Panc1 (cell line): ENCODE results near the gene KIAA1671. TPM values are rescaled to one million over a fixed set of nuclear protein-coding genes. Genes with fewer than 3 reads are reported as not detected.

ENCODE experiments used
- ATAC-seq: fragments of 200-7000 bp; cut with Tn5 transposase; 2 replicates; pipeline ENCODE4 v1.9.1; 2020; ENCODE audit warnings: mild to moderate bottlenecking, moderate library complexity
- BruUV-seq: library from RNA; stranded (reverse); fragments of 400-500 nt; replicated peaks from 2 replicates; lab custom pipeline; 2021; lab: Mats Ljungman, UMichigan
- CTCF ChIA-PET: fragments of 300-600 bp; sonication (Branson Sonifier 250); formaldehyde crosslinking; loops from one replicate; lab custom pipeline; 2022; ENCODE audit warnings: antibody characterized with exemption; lab: Charles Lee
- POLR2A ChIA-PET: fragments of 300-600 bp; sonication (Branson Sonifier 250); formaldehyde crosslinking; loops from one replicate; lab custom pipeline; 2022; ENCODE audit warnings: antibody characterized with exemption; lab: Charles Lee
- DNase-seq: peaks from one replicate; pipeline ENCODE4 v3.0.0-alpha.2; 2010; ENCODE audit warnings: low read depth, low spot score
- H3K27ac ChIP-seq: 2 replicates; pipeline ENCODE4 v1.5.1; 2011; ENCODE audit warnings: mild to moderate bottlenecking, low read length, inconsistent platforms
- H3K27me3 ChIP-seq: fragments of 200-500 bp; sonication (Bioruptor generic); 2 replicates; pipeline ENCODE4 v1.6.0; 2014; ENCODE audit warnings: low read length, inconsistent platforms; ENCODE audit not compliant: control insufficient read depth, insufficient read depth
- H3K36me3 ChIP-seq: fragments of 200-500 bp; sonication (Bioruptor generic); 2 replicates; pipeline ENCODE4 v1.5.1; 2014; ENCODE audit warnings: inconsistent platforms, mild to moderate bottlenecking, low read length, moderate library complexity; ENCODE audit not compliant: control insufficient read depth, insufficient read depth
- H3K4me1 ChIP-seq: 2 replicates; pipeline ENCODE4 v1.5.1; 2011; ENCODE audit warnings: inconsistent platforms, mild to moderate bottlenecking, low read length, moderate library complexity; ENCODE audit not compliant: control insufficient read depth, insufficient read depth
- H3K4me3 ChIP-seq, 2 experiments: 2 replicates each; pipeline ENCODE4 v1.5.1; 2011 to 2012; ENCODE audit warnings: low read depth in 2 of 2, low read length in 2 of 2, mild to moderate bottlenecking in 2 of 2, inconsistent platforms in 1 of 2, moderate library complexity in 1 of 2
- H3K9me3 ChIP-seq: fragments of 200-500 bp; sonication (Bioruptor generic); 2 replicates; pipeline ENCODE4 v1.5.1; 2014; ENCODE audit warnings: low read depth, mild to moderate bottlenecking, inconsistent platforms, low read length, moderate library complexity; ENCODE audit not compliant: control insufficient read depth, insufficient read depth
- POLR2AphosphoS5 ChIP-seq: IDR thresholded peaks from 2 replicates; pipeline ENCODE4 v1.6.1; 2012; ENCODE audit warnings: mild to moderate bottlenecking, low read depth, low read length, moderate library complexity
- SIN3A ChIP-seq: IDR thresholded peaks from 2 replicates; pipeline ENCODE4 v1.6.1; 2012; ENCODE audit warnings: low read depth, mild to moderate bottlenecking, low read length, moderate library complexity, borderline replicate concordance; ENCODE audit not compliant: insufficient read depth
- TCF7L2 ChIP-seq: IDR thresholded peaks from 2 replicates; pipeline ENCODE4 v1.6.1; 2011; ENCODE audit warnings: mild to moderate bottlenecking, low read depth, low read length, inconsistent platforms
- in situ Hi-C: cut with HindIII; loops from 2 replicates; pipeline ENCODE4 v1.10.0; 2016; ENCODE audit warnings: low sequenced_read_pairs, low pct_unique_long_range_greater_than_20kb
- intact Hi-C: fragments of 100-400 bp; cut with micrococcal nuclease; formaldehyde crosslinking; loops from one replicate; pipeline ENCODE4 v1.10.0; 2022; ENCODE audit not compliant: unreplicated experiment
- total RNA-seq: library from RNA; stranded (reverse); gene quantifications from one replicate; pipeline ENCODE4 v1.2.1, GENCODE V29; 2021; ENCODE audit not compliant: unreplicated experiment
- TF ChIP-seq, protein P1 (sequence below), 2 experiments: IDR thresholded peaks; 2 replicates each; pipeline ENCODE4 v1.6.1; 2011 to 2012; ENCODE audit warnings: low read depth in 2 of 2, control low read depth in 1 of 2, low read length in 1 of 2, mild to moderate bottlenecking in 1 of 2, moderate library complexity in 1 of 2; ENCODE audit not compliant: insufficient read depth in 1 of 2
- TF ChIP-seq, protein P2 (sequence below): fragments of 450-650 bp; IDR thresholded peaks from 2 replicates; pipeline ENCODE4 v1.5.1; 2017; ENCODE audit warnings: mild to moderate bottlenecking

Gene KIAA1671
- total RNA-seq, 1 experiment from 2014 or later, result 48.1 TPM

DNA sequence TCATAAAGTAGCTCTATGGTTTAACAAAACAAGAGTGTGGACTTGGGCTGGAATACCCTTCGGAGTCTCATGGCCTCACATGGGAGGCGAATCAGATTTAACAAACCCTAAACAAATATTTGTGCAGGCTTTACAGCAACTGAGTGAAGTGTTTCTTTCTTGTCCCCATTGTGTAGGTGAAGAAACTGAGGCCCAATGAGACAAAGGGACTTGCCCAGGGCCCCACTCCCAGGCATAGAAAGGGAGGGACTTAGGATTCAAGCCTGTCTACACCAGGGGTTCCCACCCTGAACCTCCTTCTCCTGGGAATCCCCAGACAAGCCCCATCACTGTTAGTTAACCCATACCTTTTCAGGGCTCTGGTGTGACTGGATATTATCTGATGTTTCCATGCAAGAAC lies 192.0 kb downstream of the KIAA1671 start:
- no peaks in the 10 kb centered on the region for H3K27me3 ChIP-seq
- BruUV-seq, result no TSS peak
- no peak for ATAC-seq

DNA sequence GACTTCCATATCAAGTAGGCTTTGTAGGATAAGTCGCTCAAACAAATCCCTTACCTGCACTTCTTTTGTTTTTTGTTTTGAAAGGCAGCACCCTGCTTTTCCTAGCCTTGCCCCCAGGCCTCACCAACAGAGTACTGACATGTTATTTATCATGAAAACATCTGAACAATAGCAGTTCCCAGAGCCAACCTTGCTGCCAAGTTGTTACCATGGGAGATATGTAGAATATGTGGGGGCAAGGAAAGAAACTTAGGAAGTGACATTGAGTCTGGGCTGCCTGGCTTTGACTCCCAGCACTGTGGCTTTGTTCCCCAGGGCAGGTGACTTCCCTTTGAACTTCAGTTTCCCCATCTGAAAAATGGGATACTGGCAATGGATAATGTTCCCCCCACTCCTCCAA lies 193.8 kb downstream of the KIAA1671 start:
- intact Hi-C loops, result no loop called here
- TF ChIP-seq, protein P1, sequence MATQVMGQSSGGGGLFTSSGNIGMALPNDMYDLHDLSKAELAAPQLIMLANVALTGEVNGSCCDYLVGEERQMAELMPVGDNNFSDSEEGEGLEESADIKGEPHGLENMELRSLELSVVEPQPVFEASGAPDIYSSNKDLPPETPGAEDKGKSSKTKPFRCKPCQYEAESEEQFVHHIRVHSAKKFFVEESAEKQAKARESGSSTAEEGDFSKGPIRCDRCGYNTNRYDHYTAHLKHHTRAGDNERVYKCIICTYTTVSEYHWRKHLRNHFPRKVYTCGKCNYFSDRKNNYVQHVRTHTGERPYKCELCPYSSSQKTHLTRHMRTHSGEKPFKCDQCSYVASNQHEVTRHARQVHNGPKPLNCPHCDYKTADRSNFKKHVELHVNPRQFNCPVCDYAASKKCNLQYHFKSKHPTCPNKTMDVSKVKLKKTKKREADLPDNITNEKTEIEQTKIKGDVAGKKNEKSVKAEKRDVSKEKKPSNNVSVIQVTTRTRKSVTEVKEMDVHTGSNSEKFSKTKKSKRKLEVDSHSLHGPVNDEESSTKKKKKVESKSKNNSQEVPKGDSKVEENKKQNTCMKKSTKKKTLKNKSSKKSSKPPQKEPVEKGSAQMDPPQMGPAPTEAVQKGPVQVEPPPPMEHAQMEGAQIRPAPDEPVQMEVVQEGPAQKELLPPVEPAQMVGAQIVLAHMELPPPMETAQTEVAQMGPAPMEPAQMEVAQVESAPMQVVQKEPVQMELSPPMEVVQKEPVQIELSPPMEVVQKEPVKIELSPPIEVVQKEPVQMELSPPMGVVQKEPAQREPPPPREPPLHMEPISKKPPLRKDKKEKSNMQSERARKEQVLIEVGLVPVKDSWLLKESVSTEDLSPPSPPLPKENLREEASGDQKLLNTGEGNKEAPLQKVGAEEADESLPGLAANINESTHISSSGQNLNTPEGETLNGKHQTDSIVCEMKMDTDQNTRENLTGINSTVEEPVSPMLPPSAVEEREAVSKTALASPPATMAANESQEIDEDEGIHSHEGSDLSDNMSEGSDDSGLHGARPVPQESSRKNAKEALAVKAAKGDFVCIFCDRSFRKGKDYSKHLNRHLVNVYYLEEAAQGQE (IDR thresholded peaks at IDR 0.05; ENCODE audit: insufficient read depth in 1 of 2, low read depth in 2 of 2, low read length in 1 of 2), result no peak
- no peak for TF ChIP-seq POLR2AphosphoS5
- no peak for TF ChIP-seq SIN3A
- no peak for TF ChIP-seq TCF7L2
- TF ChIP-seq, protein P2, sequence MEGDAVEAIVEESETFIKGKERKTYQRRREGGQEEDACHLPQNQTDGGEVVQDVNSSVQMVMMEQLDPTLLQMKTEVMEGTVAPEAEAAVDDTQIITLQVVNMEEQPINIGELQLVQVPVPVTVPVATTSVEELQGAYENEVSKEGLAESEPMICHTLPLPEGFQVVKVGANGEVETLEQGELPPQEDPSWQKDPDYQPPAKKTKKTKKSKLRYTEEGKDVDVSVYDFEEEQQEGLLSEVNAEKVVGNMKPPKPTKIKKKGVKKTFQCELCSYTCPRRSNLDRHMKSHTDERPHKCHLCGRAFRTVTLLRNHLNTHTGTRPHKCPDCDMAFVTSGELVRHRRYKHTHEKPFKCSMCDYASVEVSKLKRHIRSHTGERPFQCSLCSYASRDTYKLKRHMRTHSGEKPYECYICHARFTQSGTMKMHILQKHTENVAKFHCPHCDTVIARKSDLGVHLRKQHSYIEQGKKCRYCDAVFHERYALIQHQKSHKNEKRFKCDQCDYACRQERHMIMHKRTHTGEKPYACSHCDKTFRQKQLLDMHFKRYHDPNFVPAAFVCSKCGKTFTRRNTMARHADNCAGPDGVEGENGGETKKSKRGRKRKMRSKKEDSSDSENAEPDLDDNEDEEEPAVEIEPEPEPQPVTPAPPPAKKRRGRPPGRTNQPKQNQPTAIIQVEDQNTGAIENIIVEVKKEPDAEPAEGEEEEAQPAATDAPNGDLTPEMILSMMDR, result no peak
- CTCF ChIA-PET, result no interaction called here

More for the DNA sequence above, 192.0 kb downstream of the KIAA1671 start:
- ChIA-PET CTCF (no interaction called here), POLR2A (no interaction called here)
- H3K36me3 ChIP-seq, result no peaks in the 10 kb centered on the region
- no peaks in the 10 kb centered on the region for H3K9me3 ChIP-seq
- H3K27ac ChIP-seq, result no peak overlapping the region
- intact Hi-C loops, result no loop called here
- no peak for DNase-seq
- H3K4me1 ChIP-seq, result no peaks in the 10 kb centered on the region
- TF ChIP-seq SIN3A, result no peak
- TF ChIP-seq, protein P2, result no peak
- TF ChIP-seq TCF7L2, result no peak
- TF ChIP-seq POLR2AphosphoS5, result no peak
- TF ChIP-seq, protein P1 (IDR thresholded peaks at IDR 0.05; ENCODE audit: insufficient read depth in 1 of 2, low read depth in 2 of 2, low read length in 1 of 2), result no peak
- in situ Hi-C loops, result no loop called here
- no peak overlapping the region for H3K4me3 ChIP-seq

More for the DNA sequence above, 193.8 kb downstream of the KIAA1671 start:
- ATAC-seq (no peak), DNase-seq (no peak)
- in situ Hi-C loops, result no loop called here
- Histone ChIP-seq H3K36me3 (no peaks in the 10 kb centered on the region), H3K27me3 (no peaks in the 10 kb centered on the region), H3K4me1 (no peaks in the 10 kb centered on the region), H3K27ac (no peak overlapping the region), H3K9me3 (no peaks in the 10 kb centered on the region), H3K4me3 (no peak overlapping the region)
- POLR2A ChIA-PET, result no interaction called here
- no TSS peak for BruUV-seq
